GM12873 (cell line): ENCODE data around the gene SGCA.
A peak's percentile ranks its signal among the peaks of the same experiment; 100 is the strongest.

Experiments
- TF ChIP-seq, protein P1 (sequence below): IDR thresholded peaks from 2 replicates; pipeline ENCODE4 v1.5.1; 2012; ENCODE audit warnings: low read depth, mild to moderate bottlenecking, moderate library complexity, low read length, control low read depth; ENCODE audit not compliant: insufficient read depth; ENCODE audit errors: missing control alignments

SGCA gene

DNA sequence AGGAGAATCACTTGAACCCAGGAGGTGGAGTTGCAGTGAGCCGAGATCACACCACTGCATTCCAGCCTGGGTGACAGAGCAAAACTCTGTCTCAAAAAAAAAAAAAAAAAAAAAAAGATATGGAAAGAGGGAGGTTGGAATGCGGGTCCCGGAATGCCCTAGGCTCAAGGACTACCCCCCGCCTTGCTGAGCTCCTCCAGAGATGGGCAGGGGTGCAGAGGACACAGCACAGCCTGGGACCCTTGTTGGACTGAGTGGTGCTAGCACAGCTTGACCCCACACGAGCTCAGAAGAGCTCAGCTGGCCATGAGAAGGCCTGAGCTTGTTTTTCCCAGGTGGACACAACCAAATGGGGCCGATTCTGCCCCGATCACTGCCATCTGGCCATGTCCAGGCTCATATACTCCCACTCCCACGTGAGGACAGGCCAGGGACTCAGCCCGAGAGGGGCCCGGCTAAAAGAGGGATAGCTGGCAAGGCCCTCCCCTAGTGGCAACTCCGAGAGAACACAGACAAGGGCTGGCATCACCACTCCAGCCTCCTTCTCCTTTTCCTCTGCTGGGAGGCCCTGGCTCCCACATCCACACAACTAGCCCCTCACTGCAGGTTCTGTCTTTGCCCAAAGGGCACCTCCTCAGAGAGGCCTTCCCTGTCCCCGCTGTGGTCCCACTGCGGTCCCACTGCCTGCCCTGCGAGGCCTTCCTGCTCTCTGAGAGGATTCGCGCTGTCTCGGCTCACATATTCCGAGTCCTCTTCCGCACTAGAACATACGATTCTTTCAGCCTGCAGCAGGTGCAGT is 11.0 kb downstream of the SGCA start:
- TF ChIP-seq, protein P1, sequence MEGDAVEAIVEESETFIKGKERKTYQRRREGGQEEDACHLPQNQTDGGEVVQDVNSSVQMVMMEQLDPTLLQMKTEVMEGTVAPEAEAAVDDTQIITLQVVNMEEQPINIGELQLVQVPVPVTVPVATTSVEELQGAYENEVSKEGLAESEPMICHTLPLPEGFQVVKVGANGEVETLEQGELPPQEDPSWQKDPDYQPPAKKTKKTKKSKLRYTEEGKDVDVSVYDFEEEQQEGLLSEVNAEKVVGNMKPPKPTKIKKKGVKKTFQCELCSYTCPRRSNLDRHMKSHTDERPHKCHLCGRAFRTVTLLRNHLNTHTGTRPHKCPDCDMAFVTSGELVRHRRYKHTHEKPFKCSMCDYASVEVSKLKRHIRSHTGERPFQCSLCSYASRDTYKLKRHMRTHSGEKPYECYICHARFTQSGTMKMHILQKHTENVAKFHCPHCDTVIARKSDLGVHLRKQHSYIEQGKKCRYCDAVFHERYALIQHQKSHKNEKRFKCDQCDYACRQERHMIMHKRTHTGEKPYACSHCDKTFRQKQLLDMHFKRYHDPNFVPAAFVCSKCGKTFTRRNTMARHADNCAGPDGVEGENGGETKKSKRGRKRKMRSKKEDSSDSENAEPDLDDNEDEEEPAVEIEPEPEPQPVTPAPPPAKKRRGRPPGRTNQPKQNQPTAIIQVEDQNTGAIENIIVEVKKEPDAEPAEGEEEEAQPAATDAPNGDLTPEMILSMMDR = peak; percentile 9

DNA sequence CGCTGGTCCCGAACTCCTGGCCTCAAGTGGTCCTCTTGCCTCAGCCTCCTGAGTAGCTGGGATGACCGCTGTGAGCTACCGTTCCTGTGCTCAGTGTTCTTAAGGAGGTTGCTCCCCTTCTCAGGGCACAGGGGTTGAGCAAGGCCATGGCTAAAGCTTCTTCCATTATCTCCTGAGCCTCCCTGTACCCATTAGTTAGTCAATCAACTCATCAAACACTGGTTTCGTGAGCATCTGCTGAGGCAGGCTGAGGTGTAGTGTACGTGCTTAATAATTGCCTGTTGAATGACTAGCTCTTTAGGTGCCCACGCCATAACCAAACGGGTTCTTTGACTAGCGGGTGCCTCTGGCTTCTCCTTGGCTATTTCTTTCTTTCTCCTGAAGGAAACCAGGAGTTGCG is 11.7 kb downstream of the SGCA start:
- TF ChIP-seq, protein P1 = no peak

DNA sequence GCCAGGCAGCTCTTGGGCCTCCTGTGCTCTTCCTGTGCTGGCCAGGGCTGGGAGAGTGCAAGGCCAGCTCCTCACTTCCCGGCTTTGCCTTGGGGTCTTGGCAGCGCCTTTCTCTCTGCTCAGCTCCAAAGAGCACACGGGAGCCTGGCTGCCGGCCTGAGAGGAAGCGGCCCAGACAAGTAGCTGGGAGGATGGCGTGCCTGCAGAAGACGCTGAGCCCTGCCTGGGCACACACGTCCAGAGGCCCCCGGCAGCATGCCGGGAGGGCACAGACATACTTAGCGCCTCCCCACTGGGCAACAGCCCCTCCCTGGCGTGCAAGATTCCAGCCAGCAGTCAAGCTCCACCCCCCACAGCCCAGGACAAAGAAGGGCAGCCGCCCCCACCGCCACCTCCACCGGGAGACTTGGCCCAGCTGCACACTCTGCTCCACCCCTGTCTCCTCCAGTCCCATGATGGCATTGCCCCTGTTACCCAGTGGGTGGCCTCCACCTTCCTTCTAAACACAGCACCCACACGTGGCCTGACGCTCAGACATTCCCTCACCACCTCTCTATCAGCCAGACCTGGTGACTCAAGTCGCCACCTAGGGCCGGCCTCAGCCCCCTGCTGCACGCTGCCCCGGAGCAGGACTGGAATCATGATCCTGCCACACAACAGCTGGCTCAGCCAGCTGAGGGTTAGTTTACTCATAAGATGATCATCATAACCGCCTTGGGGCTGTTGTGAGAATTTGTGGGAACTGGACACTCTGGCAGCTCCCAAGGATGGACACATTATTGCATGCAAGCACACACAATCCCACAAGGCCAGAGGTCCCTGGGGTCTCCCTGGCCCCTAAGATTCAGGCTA is 12.4 kb downstream of the SGCA start:
- TF ChIP-seq, protein P1 = peak; percentile 72

DNA sequence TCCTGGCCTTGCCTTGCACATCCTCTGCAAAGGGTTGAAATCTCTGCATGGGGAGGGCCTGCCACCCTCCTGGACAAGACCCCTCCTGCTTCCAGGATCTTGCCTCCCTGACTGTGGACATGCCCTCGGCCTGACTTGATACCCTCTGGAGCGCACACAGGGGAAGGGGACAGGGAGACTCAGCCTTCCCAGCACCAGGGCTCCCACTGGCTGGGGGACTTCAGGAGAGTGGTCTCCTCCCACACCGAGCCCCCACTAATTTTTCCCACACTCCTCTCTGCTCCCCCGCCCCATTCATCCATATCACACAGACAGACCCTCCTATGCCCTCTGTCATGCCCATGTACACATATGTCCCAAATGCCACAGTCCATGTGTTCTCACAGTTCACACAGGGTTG is 14.3 kb downstream of the SGCA start:
- TF ChIP-seq, protein P1 = no peak

DNA sequence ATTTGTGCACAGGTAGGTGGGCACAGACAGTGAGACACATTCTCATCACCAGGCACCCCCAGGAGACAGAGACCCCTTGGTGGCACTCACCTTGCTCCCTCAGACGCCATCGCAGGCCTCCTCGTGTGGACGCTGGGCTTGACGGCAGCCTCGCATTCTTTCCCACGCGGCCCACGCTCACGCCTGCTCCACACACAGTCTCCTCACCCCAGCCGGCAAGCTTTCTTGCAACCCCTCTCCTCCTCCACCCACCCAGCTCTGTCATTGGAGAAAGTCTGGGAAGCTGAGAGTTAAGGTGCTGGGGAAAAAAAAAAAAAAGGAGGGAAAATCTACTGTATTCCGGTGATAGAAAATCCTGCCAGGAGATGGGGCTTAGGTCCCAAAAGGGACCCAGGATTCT is 14.8 kb downstream of the SGCA start:
- TF ChIP-seq, protein P1 = no peak

DNA sequence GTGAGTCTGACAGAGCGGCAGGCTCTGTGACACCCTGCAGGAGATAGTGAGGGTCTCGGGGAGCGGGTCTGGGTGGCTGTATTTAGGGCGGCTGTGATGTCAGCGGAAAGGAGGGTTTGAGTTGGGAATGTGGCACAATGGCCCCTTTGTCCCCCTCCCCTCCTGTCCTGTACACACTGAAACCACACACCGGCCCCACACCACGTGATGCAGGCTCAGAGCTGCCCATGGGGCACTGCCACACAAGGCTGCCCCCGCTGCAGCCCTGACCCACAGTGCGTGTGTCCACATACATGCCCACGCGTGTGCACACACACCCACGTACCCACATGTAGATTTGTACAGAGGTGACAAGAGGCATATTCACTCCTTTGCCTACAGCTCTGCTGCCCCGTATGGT is 15.3 kb downstream of the SGCA start:
- TF ChIP-seq, protein P1 = no peak
